NCI-H2029 treated with DMSO at 0.1 percent for 48 hours (cell line): ENCODE data around the gene IFT43.
"Not testable (repeated sequence)": the region's sequence is repeated elsewhere in the genome, so short reads cannot be mapped to it uniquely, and the experiment has no call there.

Source experiments
- DNase-seq: peaks from one replicate; lab custom pipeline; 2025; lab: John Stamatoyannopoulos, UW

Gene IFT43

DNA sequence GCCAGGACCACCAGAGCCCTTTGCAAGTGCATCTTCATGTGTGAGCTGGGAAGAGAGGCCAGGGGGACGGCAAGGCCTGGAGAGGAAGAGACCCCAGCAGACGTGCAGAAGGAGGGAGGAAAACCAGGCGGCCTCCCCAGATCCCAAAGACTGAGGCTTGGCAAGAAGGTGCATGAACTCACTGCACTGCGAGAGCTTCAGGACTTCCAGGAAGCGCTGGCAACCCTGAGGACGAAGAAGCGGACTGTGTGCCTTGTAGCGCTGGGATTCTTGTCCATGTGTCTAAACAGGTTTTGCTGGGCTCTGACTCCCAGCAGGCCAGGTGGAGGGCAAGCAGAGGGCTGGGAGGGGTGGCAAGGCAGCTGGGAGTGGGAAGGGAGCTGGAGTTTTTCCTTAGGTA is 4.7 kb upstream of the IFT43 start:
- DNase-seq = no peak

DNA sequence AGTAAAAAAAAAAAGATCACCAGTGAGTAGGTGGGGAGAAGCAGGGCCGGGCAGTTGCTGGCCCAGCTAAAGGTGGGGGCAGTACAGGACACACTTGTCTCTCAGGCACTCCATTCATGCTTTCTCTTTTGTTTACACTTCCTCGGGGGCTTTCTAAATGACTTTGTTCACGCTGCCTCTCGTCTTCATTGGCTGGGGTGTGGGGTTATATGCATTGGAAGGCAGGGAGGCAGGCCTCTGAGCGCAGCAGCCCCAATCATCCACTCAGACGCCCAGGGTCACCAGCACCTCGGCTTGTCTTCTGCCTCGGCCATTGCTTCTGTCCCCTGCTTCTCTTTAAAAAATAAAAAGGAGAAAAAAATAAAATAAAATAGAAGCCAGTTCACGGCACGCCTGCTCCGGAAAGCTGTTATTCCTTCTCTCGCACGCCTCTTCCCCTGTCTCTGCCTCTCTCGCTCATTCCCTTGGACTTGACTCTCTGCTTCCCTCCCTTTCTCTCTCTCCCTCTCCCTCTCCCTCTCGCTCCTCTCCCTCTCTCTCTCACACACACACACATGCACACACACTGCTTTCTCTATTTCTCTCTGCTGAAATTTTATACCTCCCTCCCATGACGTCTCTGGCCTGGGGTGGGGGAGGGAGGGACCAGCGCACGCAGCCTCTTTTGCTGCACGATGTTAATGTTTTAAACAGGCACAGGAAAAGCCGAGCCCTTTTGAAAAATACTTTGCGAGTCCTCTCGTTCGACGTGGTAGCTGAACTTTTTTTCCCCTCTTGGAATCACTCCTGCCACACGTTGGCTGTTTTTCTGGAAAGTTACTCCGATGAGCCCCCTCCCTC is 3.9 kb upstream of the IFT43 start, which contains the start of gene TGFB3:
Gene TGFB3, minus strand, starts transcription at position 570 of the 840 bp plus-strand sequence. CDS start 1,102 bp downstream, outside the sequence.
- peak; percentile 24 for DNase-seq

DNA sequence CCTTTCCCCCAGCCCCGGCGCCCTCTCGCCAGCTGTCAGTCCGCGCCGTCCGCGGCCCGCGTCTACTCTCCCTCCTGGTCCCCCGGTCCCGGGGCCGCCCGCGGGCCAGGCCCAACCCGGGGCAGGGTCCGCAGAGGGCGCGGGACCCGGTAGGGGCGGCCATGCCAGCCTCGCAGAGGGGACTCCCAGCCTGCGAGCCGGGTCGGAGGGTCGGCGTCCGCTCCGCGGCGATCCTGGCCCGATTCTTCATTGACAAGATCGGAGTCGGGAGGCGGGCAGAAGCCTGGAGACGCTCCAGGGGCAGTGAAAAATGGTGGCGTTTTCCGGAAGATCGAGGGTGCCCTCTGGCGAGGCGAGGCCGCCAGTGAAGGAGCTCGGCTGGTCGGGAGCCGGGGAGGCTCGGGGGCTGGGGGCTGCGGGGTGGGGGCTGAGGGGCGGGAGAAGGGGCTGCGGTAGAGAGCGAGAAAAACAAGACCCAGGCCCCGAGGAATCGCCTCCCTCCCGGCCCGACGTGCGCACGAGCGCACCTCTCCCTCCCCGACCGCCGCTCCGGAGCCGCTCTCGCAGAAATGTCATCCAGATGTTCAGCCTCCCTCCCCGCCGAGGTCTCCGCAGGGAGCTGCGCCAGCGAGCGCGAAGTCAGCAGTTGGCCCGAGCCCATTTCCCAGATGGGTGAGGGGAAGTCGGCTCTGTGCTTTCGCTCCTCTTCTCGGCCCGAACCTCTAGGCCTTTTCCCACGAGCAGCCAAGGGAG is 3.1 kb upstream of the IFT43 start:
- no peak for DNase-seq

DNA sequence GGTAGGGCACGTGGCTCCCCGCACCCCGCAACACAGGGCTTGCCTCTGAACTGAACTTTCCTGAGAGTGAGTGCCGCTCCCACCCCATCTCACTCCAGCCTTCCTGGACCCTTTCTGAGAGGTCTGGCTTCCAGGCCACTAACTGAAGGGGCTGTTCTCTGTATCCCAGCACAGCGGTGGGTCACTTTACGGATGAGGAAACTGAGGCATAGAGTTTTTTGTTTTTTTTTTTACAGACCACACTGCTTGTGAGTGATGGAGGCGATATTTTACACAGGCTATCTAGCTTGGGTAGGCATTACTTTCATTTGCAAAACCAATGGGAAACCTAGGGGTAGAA is 2.6 kb upstream of the IFT43 start:
- DNase-seq = no peak

DNA sequence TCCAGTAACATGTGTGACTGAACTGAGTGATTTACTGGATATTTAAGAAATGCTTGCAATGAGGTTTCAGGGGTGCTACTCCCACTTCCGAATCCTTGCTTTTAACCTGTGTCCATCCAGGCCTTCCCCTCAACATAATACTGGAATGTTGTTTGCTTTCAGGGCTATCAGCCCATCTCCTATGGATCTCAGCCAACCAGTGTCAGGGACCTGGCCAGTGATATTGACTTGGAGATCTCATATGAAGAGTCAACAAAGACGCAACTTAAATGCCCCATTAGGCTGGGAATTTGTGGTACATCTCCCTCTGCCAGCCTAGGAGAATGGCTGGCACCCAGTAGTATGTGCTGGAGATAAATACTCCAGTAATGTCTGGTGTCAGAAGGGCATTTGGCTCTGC is 889 bp upstream of the IFT43 start:
- no peak for DNase-seq

DNA sequence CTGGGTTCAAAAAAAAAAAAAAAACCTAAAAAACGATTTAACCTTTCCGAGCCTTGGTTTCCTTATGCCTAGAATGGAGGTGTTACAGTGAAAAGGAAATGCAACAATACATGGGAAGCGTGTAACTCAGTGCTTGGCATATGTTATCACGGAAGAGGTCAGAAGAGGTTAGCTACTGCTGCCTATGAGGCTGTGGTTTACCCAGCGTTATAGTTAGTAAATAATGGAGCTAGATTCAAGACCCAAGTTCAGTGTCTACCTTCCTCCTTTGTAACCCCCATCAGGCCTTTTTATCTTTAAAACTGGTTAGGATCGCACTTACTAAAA is 839 bp downstream of the IFT43 start:
- DNase-seq = no peak

DNA sequence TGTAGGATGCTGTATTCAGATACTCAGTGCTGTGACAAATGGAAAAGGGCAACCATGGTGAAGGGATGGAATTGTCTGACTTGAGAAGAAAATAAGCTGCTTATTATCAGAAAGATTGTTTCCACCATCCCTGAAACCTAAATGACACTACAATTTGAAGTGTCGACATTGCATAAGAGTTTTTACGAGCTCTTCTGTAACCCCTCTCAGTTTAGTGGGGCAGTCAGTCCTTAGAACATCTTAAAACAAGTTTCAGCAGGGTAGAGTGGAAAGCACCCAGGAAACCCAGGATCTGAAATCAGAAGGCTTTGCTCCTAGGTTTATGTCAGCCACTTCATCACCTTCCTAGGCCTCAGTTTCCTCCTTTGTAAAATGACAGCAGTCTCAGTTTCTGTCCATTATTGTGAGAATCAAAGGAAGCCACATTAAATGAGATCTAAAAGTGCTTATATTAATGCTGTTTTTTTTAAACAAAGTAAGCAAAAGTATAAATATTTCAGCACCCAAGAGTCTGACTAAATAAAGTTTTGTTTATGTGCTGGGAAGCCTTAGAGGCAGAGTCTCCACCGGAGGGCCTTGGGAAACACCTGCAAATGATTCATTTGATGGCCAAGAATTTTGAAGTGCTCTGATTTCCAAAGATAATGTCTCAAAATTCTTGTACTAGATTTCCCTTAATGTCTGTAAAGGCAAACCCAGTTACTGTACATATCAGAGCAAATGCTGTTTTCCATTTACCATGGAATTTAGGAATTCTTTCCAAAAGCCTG is 1.8 kb downstream of the IFT43 start:
- no peak for DNase-seq

DNA sequence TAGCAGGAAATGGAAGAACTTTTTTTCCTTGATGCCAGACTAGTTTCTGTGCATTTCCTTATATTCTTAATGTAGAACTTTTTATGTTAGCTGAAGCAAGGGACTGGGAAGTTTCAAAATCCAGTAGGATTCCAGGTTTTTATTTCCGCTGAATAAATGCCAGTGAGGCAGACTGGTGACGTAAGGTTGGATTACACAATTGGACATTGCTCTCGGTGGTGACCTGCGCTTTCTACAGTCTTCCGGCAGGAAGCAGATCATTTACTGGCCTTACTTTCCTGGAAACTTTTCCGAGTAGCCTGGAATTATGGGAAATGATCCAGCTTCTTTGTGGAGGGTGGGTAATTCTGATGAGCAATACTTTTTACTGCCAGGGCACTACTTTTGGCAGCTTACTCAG is 3.6 kb downstream of the IFT43 start:
- no peak for DNase-seq

DNA sequence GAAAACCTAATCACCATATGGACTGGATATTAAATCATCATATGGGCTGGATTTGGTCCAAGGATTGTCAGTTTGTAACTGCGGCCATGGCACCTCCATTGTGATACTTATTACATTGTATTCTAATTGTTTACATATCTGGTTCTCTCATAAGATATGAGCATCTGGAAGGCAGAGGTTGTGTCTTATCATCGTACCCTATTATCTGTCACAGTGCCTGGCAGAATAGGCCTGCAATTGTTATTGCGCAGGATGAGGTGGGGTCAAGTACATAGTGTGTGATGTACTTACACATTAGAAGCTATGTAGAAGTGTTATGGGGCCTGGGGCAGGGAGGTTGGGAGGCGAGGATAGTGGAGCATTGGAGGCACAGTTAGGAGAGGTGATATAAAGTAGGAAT is 4.7 kb downstream of the IFT43 start:
- DNase-seq = no peak

DNA sequence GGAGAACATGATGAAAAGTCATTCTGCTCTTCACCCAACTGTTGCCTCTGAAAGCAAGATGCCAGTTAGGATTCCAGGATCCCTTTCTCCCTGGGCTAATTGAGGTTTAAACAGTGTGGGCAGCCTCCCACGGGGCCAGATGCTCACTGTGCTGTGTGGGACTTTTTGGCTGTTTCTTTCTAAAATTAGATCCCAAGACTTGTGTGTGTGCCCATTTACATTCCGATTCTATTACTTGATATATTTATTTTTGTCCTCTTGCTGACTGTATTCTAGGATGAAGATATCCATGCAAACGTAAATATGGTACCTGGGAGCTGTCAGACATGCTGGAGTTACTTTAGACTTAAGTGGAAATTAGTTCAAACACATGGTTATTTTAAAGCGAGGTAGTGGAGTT is 6.2 kb downstream of the IFT43 start:
- no peak for DNase-seq

DNA sequence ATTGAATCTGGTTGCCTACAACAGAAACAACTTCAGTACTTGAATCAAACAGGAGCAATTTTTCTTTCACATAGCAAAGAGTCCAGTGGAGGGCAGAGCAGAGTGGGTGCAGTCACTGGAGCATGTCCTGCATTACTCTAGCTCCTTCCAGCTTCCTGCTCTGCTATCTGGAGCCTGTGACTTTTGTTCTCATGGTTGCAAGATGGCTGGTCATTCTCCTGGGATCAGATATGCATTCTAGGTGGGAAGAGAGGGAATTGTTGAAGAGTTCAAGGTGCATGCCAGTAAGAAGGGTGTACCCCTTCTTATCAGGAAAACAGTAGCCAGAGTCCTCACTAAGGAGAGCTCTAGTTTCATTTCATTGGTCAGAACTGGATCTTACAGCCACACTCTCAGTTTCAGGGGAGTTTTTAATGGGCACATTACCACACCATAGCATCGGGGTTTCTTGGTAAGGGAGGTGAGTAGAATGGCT is 8.0 kb downstream of the IFT43 start:
- DNase-seq = no peak

DNA sequence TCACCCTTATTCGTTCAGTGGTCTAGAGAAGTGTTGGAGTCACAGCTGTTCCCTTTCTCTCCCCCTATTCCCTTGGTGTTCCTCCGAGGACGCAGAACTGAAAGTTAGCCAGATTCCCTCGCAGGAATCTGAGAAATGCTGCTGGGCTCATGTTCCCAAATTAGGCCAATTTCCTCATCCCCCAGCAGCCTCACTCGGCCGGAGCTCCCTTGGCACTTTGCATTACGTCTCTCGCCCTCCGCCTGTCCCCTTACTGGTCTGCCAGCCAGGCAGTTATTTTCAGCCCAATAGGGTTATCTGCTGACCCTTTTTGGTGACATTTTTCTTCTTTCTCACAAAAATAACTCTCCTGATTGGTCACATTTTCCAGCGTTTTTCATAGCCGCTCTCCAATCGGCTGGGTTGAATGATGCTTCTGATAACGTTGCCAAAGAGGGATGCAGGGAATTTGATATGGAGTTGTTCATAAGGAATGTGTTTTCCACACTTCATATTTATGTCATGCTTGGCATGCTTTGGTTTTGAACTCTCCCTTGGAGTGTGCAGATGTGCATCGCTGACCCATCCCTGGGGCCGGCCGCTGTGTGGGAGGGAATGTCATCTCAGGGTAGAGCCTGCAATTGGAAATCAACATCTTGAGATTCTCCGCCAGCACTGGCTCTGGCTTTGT is 9.9 kb downstream of the IFT43 start:
- DNase-seq = no peak

DNA sequence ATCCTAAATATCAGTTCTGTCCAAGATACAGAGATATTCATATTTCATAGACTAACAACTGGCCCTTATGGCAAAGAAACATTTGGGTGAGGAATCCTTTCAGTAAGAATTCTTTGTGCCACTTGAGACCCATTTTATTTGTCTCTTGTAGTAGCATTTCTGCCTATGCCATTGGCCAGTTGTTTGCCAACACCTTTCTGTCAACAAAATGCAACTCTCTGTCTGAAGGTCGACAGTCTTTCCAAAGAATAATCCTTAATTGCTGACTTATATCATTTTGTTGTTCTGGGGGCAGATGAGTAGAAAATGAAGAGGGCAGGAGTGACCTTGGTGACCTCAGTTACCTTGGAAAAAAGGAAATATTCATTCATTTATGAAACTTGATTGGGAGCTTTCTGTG is 10.9 kb downstream of the IFT43 start:
- DNase-seq = no peak

DNA sequence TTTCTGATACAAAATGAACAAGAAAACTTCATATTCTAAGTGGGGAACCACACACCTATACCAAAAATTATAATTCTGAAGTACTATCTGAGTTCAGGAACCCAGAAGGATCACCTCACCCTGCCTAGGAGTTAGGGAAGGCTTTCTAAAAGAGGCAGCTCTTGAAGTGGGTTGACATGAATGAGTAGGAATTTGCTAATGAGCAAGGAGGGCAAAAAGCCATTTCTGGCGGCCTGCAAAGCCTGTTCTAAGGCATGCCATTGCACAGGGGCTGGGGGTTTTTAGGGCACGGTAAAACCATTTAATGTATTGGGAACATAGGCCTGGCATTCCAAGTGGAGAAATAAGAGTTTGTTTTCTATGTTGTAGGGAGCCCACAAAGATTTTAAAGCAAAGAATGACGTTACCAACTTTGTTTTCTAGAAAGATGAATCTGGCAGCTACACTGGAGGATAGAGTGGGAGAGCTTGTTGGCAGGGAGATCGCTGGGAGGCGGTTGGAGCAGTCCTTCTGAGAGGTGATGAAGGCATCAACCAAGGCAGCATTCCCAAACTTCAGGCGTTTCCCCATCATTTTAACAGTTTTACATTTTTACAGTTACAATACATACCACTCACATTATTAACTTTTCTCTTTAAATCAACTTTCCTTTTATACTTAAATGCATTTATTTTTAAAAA is 14.1 kb downstream of the IFT43 start:
- DNase-seq = no peak

DNA sequence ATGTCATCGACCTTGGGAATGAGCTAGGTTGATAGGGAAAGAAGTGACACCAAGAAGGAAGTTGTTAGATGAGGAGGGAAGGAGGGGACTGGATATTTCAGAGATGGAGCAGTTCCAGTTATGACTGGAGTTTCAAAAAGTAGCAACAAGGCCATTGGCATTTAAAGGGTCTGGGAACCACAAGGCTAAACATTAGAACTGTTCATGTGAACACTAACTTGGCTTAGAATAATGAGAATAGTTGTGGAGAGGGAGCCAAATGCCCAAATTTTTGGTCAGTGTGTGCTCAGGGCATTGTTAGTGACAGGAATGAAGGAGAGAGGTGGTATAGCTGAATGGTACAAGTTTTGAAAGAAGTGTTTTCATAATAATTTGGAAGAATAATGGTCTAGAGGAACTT is 16.8 kb downstream of the IFT43 start:
- DNase-seq = no peak

DNA sequence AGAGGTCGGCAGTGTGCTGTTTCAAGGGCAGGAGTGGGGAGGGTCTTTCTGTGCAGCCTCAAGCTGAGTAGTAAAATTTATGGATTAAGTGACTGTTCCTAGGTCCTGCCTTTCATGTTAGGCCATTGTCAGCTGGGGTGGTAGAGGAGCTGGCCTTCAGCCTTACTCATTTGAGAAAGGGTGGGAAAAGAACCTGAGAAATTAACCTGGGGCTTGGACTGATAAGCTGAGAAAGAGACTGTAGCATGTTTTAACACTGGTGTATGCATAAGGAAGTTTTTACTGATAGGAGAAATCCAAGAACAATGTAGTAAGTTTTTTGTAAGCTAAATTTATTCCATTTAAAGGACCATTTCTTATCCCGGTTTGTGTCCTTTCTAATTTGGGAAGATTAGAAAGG is 20.7 kb downstream of the IFT43 start:
- no peak for DNase-seq

DNA sequence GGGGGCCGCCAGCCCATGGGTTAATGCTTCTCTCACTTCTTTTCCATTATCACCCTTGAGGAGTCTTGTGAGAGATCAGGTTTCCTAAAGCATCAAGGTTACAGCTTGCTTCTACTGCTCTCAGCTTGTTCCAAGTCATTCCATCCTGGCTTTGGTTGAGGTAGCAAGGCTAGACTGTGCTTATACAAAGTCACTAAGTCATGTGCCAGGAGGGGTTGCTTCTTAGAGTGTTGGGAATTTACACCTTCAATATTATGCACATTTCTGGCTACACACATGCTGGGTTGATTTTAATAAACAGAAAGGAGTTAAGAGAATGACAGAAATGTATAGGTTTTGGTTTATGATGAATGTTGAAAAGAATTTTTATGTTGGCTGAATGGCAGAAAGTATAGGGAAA is 21.8 kb downstream of the IFT43 start:
- DNase-seq = no peak

DNA sequence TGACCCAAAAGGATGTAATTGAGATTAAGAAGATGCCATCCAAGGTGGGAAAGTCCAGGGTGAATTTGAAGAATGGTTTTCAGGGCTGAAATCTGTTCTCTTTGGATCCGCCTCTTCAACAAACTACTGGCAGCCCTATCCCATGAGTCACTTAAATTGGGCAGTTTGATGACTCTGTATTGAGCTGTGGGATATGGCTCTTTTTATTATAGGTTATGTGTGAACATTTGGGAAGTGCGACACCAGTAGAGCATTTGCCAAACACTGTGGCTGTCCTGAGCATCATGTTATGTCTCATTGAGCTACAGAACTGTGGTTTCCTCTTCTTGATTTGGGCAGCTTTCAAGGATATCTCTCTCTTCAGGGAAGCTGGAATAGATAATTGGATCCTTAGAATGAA is 22.3 kb downstream of the IFT43 start:
- no peak for DNase-seq

DNA sequence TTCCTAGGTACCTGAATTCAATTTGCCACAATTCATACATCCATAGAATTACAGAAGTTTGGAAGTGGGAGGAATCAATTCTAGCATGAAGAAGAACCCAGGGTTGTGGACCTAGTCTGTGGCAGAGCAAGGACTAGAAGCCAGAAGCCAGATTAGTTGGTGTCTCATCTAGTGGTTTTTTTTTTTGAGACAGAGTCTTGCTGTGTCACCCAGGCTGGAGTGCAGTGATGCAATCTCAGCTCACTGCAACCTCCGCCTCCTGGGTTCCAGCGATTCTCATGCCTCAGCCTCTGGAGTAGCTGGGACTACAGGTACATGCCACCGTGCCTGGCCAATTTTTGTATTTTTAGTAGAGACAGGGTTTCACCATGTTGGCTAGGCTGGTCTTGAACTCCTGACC is 24.1 kb downstream of the IFT43 start:
- DNase-seq = not testable (repeated sequence)

DNA sequence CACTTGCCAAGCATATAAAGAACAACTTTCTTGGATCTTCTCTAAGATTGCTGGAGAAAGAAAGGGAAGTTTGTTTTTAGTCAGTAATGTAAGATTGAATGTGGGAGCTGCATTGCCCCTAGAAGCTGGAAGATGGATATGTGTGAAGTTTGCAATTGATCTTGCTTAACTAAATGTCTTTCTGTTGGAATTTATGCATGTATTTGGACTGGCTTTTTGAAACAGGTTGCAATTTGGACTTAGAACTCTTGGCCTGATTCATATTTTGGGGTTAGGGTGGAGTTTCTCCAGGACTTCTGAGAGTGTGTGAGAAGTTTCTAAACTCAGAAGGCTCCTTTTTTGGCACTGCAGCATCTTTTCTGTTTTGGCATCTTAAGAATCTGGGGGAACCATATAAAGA is 26.4 kb downstream of the IFT43 start:
- DNase-seq = no peak

DNA sequence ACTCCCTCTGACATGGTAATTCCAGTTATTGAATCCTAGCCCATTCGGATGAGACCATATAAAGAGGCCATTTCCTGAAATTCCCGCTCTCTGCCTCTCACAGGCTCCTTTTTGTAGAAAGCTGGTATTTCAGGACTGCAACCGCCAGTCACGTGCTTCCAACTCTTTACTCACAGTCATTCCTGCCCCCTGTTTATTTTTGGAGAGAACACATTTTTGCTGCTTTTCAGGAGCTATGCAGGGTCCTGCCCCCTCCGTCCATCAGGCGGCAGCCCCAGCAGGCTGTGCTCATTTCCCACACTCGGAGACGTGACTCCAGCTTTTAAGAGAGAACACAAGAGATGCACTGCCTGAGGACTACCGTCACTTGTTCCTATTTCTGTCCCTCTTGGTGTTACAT is 26.8 kb downstream of the IFT43 start:
- no peak for DNase-seq

DNA sequence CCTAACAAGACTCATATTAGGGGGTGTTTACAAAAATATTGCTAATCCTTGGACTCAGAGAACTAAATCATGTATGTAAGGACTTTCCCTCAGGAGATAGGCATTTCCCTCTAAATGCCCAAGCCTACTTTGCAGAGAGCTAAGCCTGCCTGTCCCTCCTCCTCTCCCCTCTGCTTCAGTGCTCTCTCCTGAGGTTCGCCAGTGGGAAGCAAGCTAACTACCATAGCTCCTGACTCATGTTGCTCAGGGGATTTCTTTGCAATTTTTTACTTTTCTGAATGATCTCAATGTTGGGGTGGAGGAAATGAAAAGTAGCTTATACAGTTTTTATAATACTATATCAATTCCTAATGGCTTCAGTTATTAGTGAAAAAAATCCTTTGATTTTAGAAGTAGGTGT is 29.6 kb downstream of the IFT43 start:
- DNase-seq = no peak
